Subcutaneous adipose tissue (tissue), 4 donors: ENCODE results near the gene DDR2. TPM values are rescaled to one million over a fixed set of nuclear protein-coding genes. Genes with fewer than 3 reads are reported as not detected.

Experiments used
- CTCF ChIP-seq: fragments of 450-650 bp; IDR thresholded peaks from one replicate; pipeline ENCODE4 v1.5.1; 2016; ENCODE audit warnings: low read depth, mild to moderate bottlenecking, control low read depth, antibody characterized with exemption, moderate library complexity
- total RNA-seq, 4 donors: library from RNA; depleted of rRNA; stranded (reverse); fragments of >200 nt; gene quantifications; one replicate each; pipeline ENCODE4 v1.1.0, GENCODE V29; 2016

Gene DDR2
- total RNA-seq, 4 donors from 2014 or later, result 98.7 to 258 (median 200) TPM

- no peak for TF ChIP-seq CTCF
These were observed 41.9 kb downstream of the DDR2 start for GRCh38 chr1:162674034-162674608.

GRCh38 chr1:162676087-162676486 lies 43.8 kb downstream of the DDR2 start:
- TF ChIP-seq CTCF, result no peak

GRCh38 chr1:162676750-162677149 lies 44.5 kb downstream of the DDR2 start:
- TF ChIP-seq CTCF, result no peak

GRCh38 chr1:162677607-162678371 lies 45.5 kb downstream of the DDR2 start:
- no peak for TF ChIP-seq CTCF

- no peak for TF ChIP-seq CTCF
These were observed 46.2 kb downstream of the DDR2 start for GRCh38 chr1:162678439-162678838.

GRCh38 chr1:162679298-162679697 lies 47.0 kb downstream of the DDR2 start:
- TF ChIP-seq CTCF, result no peak

GRCh38 chr1:162680419-162681121 lies 48.3 kb downstream of the DDR2 start:
- no peak for TF ChIP-seq CTCF
